Ishikawa (cell line): ENCODE data around the gene GDPD4.

Source experiments
- CEBPB ChIP-seq: IDR thresholded peaks from 2 replicates; pipeline ENCODE4 v1.6.1; 2012
- EGR1 ChIP-seq: IDR thresholded peaks from 2 replicates; pipeline ENCODE4 v1.6.1; 2012
- EP300 ChIP-seq: IDR thresholded peaks from 2 replicates; pipeline ENCODE4 v1.6.1; 2012; ENCODE audit warnings: borderline replicate concordance
- REST ChIP-seq: IDR thresholded peaks from 2 replicates; pipeline ENCODE4 v1.6.1; 2012; ENCODE audit warnings: low read depth, mild to moderate bottlenecking
- TAF1 ChIP-seq: IDR thresholded peaks from 2 replicates; pipeline ENCODE4 v1.6.1; 2012; ENCODE audit warnings: low read depth, mild to moderate bottlenecking
- USF1 ChIP-seq: IDR thresholded peaks from 2 replicates; pipeline ENCODE4 v1.6.1; 2012

- TF ChIP-seq REST (no peak), USF1 (no peak), EP300 (no peak), TAF1 (no peak), CEBPB (no peak), EGR1 (no peak)
Measured at GRCh38 chr11:77230878-77231605, 70.4 kb downstream of the GDPD4 start.
